Heart right ventricle (tissue), 16 donors: ENCODE measurements around the gene COBLL1. TPM values are rescaled to one million over a fixed set of nuclear protein-coding genes. Genes with fewer than 3 reads are reported as not detected.

ENCODE experiments used
- ATAC-seq, 8 donors: fragments of 200-7000 bp; cut with Tn5 transposase; one replicate each; pipeline ENCODE4 v1.9.1; 2020; ENCODE audit warnings: mild to moderate bottlenecking in 8 of 8, moderate library complexity in 8 of 8, moderate number of reproducible peaks in 1 of 8
- DNase-seq, 2 donors: peaks; one replicate each; pipeline ENCODE4 v3.0.0-alpha.2; 2020
- H3K27ac ChIP-seq, 10 donors: fragments of 200-600 bp; sonication (generic) in 2 of 10; one replicate each; pipeline versions ENCODE4 v1.5.0 to v1.8.0; 2020 to 2022; ENCODE audit warnings: mild to moderate bottlenecking in 3 of 10
- H3K27me3 ChIP-seq, 7 donors: fragments of 200-600 bp; one replicate each; pipeline ENCODE4 v1.8.0; 2021 to 2022; ENCODE audit warnings: mild to moderate bottlenecking in 2 of 7
- H3K36me3 ChIP-seq, 9 donors: fragments of 200-600 bp; sonication (generic) in 1 of 9; one replicate each; pipeline versions ENCODE4 v1.5.0 to v1.8.0; 2020 to 2022; ENCODE audit warnings: mild to moderate bottlenecking in 2 of 9
- H3K4me1 ChIP-seq, 9 donors: fragments of 200-600 bp; sonication (generic) in 1 of 9; one replicate each; pipeline versions ENCODE4 v1.5.0 to v1.8.0; 2020 to 2022; ENCODE audit warnings: mild to moderate bottlenecking in 4 of 9
- H3K4me3 ChIP-seq, 10 donors: fragments of 200-600 bp; sonication (generic) in 2 of 10; one replicate each; pipeline versions ENCODE4 v1.5.0 to v1.8.0; 2020 to 2022; ENCODE audit warnings: mild to moderate bottlenecking in 7 of 10, moderate library complexity in 2 of 10
- H3K9me3 ChIP-seq, 11 donors: fragments of 200-600 bp in 10 of 11; sonication (generic) in 2 of 11; one replicate each; pipeline versions ENCODE4 v1.5.0 to v1.8.0; 2013 to 2022; ENCODE audit warnings: mild to moderate bottlenecking in 2 of 11, control low read depth in 1 of 11, moderate library complexity in 1 of 11
- CTCF ChIP-seq, 9 donors: fragments of 200-600 bp; sonication (generic) in 2 of 9; IDR thresholded peaks; one replicate each; pipeline versions ENCODE4 v1.5.0 to v1.8.0; 2021 to 2022; ENCODE audit warnings: antibody characterized with exemption in 9 of 9, mild to moderate bottlenecking in 5 of 9, moderate library complexity in 1 of 9
- WGBS, 2 donors: extraction: QIAGEN DNeasy Blood & Tissue Kit; methylation state at CpG; one replicate each; pipeline ENCODE4 v1.1.7; 2013; ENCODE audit warnings: inconsistent platforms in 1 of 2; 5-methylcytosine and 5-hydroxymethylcytosine counted together
- intact Hi-C, 10 donors: fragments of 100-400 bp; cut with DNase I; formaldehyde crosslinking; loops; one replicate each; pipeline versions ENCODE4 v1.11.1 to v1.14.2; 2022
- polyA plus RNA-seq, 2 donors: library from polyadenylated mRNA; stranded (reverse); fragments of 200-250 nt; gene quantifications; one replicate each; pipeline ENCODE4 v1.2.3, GENCODE V29; 2013
- total RNA-seq, 10 donors: library from RNA; stranded (reverse); fragmentation: NEBNext Ultra II Directional in 3 of 10; extraction: Animal tissue kit (Norgen Biotek cat#: 25700) in 3 of 10; gene quantifications; one replicate each; pipeline versions ENCODE4 v1.2.1 to v1.2.4, GENCODE V29; 2021 to 2023
- donor health status: Arrhythmogenic right ventricular cardiomyopathy.
- donor health status: ischemic (EF 13 %, LVEDD 7.1; RV severe dilation, severe dysfunction).
- donor health status: healthy with polysubstance abuse.
- donor health status: DM: no; HTN: yes; CAD: no.
- donor health status: DM: no; HTN: no; CAD: no.
- donor health status: ischemic (EF 25% LVEDD 6.9; RV normal size, moderate dysfunction).
- donor health status: ischemic (EF 25% LVEDD 5.7; RV mildly dilated, moderate dysfunction).
- donor health status: healthy.
- donor health status: DM: yes; HTN: yes; CAD: no.
- donor health status: Ischemic cardiomyopathy.
- donor health status: ischemic (EF 35%, LVEDD 5.7; RV mildly dilated, moderate dysfunction).
- donor health status: nonischemic (EF 11% LVEDD 7.7; RV severe dilation, severe dysfunction).
- donor health status: DM: yes; HTN: yes; CAD: no.
- donor health status: PGD.
- donor health status: ischemic (EF 29% LVEDD 5.4; RV normal size, mild dysfunction).
- donor health status: nonischemic (EF 23%, LVEDD 6.1; RV moderate dilation, normal function).

Gene COBLL1
- total and polyA plus RNA-seq, 12 donors: 5.0 to 20.5 (median 15.0) TPM

DNA sequence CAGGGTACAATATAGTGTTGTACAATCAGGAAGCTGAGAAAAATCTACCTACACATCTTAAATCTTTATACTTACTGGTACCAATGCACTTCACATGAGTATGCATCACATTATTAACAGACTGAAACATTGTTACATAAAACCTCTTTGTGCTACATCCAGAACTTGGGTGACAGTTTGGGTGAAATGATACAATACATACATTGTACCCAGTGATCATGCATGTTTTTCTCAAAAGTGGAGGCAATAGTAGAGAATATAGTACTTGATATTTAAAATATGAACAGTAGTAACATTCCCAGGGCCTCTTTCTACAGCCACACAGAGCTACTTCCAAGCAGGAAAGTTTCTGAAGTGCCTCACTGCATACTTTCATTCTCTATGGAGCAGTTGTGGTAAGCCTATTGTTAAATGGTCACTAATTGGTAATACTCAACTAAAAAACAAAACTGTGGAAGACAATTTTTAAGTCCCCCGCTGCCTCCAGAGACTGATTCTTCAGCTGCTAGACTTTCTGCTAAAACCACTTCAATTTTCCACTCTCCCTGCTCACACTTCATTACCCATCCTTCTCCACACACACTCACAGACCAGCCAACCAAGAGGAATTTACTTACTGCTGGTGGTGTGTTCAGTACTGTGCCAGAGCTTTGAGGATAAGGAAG, 197.5 kb downstream of the COBLL1 start:
- DNase-seq (no peak), ATAC-seq (no peak)
- intact Hi-C loops: no loop called here
- H3K4me3 ChIP-seq: no peak overlapping the region
- no peak overlapping the region for H3K27ac ChIP-seq
- TF ChIP-seq CTCF (IDR thresholded peaks at IDR 0.05): no peak
- no peaks in the 10 kb centered on the region for H3K27me3 ChIP-seq
- H3K36me3 ChIP-seq: no peaks in the 10 kb centered on the region
- H3K4me1 ChIP-seq: no peaks in the 10 kb centered on the region
- peaks cover 0 to 18% (median 9%) of the 10 kb centered on the region in 11 donors for H3K9me3 ChIP-seq
- 100% methylated on average over 1 of the region's 1 CpG for WGBS, 2 donors

DNA sequence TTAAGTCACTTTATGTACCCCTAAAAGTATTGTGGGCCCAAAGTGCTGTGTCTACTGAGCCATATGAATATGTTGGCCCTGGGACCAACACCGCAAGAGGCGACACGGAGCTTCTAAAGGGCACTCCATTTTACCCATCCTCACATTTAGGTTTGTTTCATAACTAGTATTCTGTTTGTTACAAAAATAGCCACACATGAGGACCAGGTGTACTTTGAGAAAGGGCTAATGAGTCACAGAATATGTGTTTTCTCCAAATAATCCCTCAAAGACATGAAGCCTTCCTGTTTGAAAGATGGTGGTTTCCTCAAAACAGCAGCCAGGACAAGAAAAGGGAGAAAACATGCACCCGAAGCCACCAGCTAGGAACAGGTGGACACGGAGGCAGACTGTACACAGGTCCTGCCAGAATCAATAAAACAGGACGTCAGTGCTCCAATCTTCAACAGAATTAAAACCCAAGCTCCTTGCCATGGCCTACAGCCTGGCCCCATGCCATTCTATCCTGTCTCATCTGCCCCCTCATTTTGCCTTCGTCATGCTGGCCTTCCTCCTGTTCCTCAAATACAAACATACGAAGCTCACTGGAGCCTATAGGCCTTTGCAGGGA, 198.6 kb downstream of the COBLL1 start:
- no peak for TF ChIP-seq CTCF (IDR thresholded peaks at IDR 0.05)
- H3K27me3 ChIP-seq: no peaks in the 10 kb centered on the region
- H3K4me1 ChIP-seq: no peaks in the 10 kb centered on the region
- ATAC-seq: no peak
- H3K36me3 ChIP-seq: no peaks in the 10 kb centered on the region
- 91 to 92% methylated on average over 8 of the region's 8 CpGs for WGBS, 2 donors
- H3K27ac ChIP-seq: no peak overlapping the region
- peaks cover 0 to 7% (median 3%) of the 10 kb centered on the region in 11 donors for H3K9me3 ChIP-seq
- intact Hi-C loops: no loop called here
- no peak for DNase-seq
- no peak overlapping the region for H3K4me3 ChIP-seq

DNA sequence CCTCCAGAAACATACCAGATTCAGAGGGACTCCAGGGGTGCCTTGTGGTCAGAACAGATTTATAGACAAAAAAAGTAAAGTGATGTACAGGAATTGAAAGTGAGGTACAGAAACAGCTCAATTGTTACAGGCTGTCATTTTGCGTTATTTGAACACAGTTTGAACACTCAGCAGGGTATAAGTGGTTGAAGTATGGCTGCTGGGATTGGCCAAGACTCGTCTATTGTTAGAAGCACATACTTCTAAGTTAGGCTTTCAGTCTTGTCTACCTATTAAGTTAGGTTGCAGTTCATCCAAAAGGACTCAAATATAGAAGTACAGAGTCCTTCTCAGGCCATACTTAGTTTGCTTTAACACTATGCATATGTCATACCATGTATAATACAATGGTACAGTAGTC, 199.4 kb downstream of the COBLL1 start:
- Histone ChIP-seq H3K27me3 (no peaks in the 10 kb centered on the region), H3K4me3 (peak overlapping the region in 3 of 10 donors; percentile 1 to 9 (median 1)), H3K9me3 (no peaks in the 10 kb centered on the region), H3K4me1 (no peaks in the 10 kb centered on the region), H3K27ac (no peak overlapping the region), H3K36me3 (no peaks in the 10 kb centered on the region)
- intact Hi-C loops: no loop called here
- WGBS, 2 donors: 47 to 71% methylated on average over 2 of the region's 2 CpGs
- DNase-seq: no peak
- no peak for TF ChIP-seq CTCF (IDR thresholded peaks at IDR 0.05)
- ATAC-seq: peak in 2 of 8 donors; percentile 27 to 61

Other genes with a start within 250 kb of the COBLL1 start
- 10 to 100 TPM in 5 of 10 donors, 1 to 10 TPM in 5; 3.8 to 25.8 (median 9.2) TPM for gene GRB14, start 220.3 kb downstream of the COBLL1 start, total RNA-seq
- gene GRB14, start 220.3 kb downstream of the COBLL1 start, polyA plus RNA-seq: 100 to 1,000 TPM in 1 of 2 donors, 1 to 10 TPM in 1; 4.5 to 112 TPM
- 1 to 10 TPM in 1 of 10 donors, under 1 TPM in 8, not detected in 1; 0.11 to 1.4 (median 0.45) TPM for gene SLC38A11, start 113.7 kb upstream of the COBLL1 start, total RNA-seq
- 1 to 10 TPM in 1 of 2 donors, under 1 TPM in 1; 0.43 to 3.0 TPM for gene SLC38A11, start 113.7 kb upstream of the COBLL1 start, polyA plus RNA-seq